ENCODE data around the gene RENBP.

RENBP gene

GRCh38 chrX:153970357-153971123 lies 26.1 kb upstream of the RENBP start:
- peak; percentile 36 for DNase-seq (ENCODE audit: low spot score)

DNA sequence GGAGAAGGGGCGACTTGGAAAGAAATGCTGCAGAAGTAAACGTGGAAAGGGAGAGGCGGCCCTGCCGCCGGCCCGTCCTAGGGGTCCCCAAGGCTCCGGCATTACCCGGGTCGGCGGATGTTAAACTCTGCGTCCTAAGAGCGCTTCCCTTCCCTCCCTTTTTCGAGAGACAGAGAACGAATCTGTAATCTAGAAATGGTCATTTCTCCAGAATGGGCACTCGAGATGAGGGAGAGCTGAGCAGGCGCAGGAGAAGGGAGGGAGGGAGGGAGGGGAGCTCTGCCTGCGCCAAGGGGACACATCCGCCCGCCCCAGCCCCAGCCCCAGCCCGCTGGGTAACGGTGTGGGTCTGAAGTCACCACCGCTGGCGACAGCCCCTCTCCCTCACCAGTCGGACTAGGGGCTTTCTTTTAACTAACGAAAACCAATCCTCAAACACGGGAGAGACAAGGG lies 25.5 kb upstream of the RENBP start:
- no peak for DNase-seq (ENCODE audit: low spot score)

- no peak for DNase-seq (ENCODE audit: low spot score)
These were observed 24.9 kb upstream of the RENBP start for GRCh38 chrX:153969125-153969903.

DNA sequence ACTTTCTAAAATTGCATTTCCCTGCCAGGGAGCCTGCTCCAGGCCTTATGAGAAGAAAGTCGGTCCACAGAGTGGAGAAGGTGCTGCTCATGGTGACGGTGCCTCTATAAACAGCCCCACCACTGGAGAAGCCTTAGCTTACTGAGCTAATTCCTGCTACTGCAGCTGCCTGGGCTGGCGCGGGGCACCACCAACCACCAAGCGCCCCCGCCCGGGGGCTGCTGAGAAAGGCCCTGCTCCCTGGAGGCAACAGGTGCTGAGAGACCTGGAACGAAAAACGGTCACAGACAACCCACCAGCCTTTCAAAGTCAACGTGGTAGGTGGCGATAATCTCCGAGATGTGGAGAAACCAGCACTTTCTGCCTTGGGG lies 24.3 kb upstream of the RENBP start:
- no peak for DNase-seq (ENCODE audit: low spot score)

- DNase-seq (ENCODE audit: low spot score) = no peak
These were observed 23.8 kb upstream of the RENBP start for GRCh38 chrX:153968255-153968654.

DNA sequence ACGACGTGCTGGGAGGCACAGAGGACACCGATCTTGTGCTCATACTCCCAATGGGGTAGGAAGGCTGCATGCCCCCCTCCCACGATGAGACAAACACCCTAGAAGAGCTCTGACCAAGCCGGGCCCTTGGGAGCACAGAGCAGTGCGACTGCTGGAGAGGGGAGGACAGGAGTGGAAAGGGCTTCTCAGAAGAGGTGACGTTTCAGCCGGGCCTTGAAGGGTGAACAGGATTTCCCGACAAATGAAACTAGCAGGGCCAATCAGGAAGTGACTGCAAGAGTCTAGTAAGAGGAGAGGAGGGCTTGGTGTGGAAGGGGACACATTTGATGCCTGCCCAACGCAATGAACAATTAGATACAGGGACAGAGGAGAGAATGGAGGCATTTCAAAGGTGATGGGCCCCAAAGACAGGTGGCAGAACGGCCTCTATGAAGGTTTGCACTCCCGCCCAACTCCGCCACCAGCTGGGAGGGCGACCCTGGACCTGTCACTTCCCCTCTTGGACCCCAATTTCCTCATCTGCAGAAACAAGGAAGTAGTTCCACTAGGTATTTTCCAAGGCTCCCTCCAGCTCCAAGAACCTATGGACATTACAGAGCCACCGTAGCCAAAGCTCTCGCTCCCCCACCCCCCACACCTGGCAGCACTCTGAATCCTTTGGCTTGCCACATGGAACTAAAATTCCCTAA lies 23.2 kb upstream of the RENBP start:
- no peak for DNase-seq (ENCODE audit: low spot score)

GRCh38 chrX:153966841-153967535 lies 22.5 kb upstream of the RENBP start:
- no peak for DNase-seq (ENCODE audit: low spot score)

DNA sequence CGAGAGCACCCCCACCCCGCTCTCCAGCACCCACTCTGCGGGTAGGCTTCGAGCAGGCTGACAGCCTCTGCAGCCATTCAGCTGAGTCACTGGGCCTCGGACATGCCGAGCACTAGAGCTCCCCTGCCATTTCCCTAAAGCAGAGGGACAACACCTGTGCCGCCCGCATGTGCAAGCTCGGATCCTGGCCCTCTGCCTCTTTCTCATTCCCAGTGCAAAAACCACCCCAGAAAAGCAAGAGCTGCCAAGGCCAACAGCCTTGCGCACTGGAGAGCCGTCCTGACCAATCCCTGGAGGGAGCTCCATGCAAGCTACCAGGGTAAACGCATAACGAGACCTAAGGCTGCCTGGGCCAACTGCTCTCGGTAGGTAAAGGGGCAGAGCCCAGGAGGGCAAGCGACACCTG lies 21.8 kb upstream of the RENBP start:
- DNase-seq (ENCODE audit: low spot score) = no peak

GRCh38 chrX:153965406-153965805 lies 21.0 kb upstream of the RENBP start:
- no peak for DNase-seq (ENCODE audit: low spot score)

GRCh38 chrX:153964105-153964504 lies 19.7 kb upstream of the RENBP start:
- no peak for DNase-seq (ENCODE audit: low spot score)

- DNase-seq (ENCODE audit: low spot score) = no peak
These were observed 19.1 kb upstream of the RENBP start for GRCh38 chrX:153963546-153963945.

DNA sequence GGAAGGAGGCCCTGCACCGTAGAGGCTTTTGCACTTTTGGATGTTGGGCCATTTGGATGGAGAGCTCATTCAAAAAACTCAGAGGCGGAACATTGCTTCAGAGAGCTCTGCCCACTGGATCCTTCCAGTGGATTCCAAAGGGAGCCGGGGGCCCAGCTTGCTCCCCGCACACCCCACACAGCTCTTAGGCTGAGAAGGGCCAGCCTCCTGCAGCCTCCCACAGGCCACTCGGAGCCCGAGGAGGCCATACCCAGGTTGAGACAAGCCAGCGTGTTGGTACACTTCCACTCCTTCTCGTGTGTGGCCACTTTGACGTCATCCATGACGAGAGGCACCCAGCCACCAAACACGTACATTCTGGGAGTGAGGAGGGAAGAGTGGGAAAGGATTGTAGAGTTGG lies 16.8 kb upstream of the RENBP start:
- DNase-seq (ENCODE audit: low spot score) = no peak

DNA sequence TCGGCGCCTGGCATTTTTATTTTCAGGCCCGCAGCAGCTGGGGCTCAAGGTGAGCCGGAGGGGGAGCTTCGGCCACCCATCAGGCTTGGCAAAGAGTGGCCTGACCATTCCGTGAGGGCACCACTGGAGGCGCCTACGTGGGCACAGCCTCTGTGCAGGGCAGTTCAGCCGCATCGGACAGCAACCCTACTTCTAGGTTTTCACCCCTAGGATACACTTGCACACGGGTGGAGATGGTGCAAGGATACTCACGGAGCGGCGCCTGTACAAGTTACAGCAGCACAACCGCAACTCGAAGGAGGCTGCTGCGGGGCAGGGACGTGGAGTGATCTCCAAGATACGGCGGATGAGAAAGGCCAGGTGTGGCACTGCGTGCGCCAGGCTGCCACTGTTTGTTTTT lies 16.3 kb upstream of the RENBP start:
- no peak for DNase-seq (ENCODE audit: low spot score)

GRCh38 chrX:153960077-153960476 lies 15.6 kb upstream of the RENBP start:
- no peak for DNase-seq (ENCODE audit: low spot score)

DNA sequence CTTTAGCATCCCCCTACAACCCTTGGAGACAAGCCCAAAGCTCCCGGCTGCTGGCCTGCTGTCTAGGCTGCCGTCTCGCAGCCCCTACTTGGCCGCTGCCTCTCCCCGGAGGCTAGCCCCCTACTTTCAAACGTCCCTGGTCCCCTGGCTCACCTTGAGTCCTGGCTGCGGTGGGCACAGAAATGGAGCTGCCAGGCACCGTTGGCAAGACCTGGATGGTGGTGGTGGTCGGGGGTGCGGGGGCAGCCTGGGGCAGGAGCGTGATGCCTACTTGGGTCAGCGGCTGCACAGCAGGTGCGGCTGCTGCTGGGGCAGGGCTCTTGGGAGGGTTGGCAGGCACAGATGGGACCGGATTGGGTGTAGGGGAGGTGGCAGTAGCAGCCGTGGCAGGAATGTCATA lies 15.2 kb upstream of the RENBP start:
- no peak for DNase-seq (ENCODE audit: low spot score)

GRCh38 chrX:153958605-153959004 lies 14.2 kb upstream of the RENBP start:
- no peak for DNase-seq (ENCODE audit: low spot score)

DNA sequence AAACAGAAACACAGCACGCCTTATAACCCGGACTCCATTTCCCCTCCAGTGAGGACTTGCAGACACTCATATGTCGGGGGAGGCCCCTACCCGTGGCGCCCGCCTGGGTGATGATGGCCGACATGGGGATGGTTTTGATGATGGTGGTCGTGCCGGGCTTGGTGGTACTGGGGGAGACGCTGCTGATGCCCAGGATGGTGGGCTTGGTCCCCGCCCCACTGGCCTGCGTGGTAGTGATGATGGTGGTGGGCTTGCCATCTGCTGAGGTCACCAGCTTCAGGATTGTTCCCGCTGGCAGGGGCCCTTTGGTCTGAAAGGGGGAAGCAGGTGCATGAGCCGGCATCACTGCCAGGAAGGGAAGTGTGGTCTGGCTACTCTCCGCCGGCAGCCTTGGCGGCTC lies 12.8 kb upstream of the RENBP start:
- no peak for DNase-seq (ENCODE audit: low spot score)

- no peak for DNase-seq (ENCODE audit: low spot score)
These were observed 11.8 kb upstream of the RENBP start for GRCh38 chrX:153956044-153956907.

DNA sequence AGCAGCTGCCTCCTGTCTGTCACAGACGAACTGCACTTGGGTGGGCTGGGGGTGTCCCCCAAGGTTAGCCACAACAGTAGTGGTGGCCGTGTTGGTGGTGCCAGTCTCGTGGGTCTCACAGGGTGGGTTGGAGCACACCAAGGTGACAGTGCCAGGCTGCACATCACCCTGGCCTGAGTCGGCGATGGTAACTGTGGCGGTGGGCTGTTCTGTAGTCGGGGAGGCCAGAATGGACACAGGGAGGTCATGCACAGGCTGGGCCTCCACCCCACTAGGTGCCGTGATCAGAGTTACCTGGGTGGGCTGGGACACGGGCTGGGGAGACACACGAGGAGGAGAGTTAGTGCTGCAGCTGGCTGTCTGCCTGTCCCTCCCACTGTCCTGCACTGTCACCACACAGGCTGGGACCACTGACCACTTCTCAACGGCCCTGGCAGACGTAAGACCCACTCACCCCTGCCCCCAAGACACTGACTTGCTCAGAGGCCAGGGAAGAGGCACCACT lies 10.8 kb upstream of the RENBP start:
- no peak for DNase-seq (ENCODE audit: low spot score)

DNA sequence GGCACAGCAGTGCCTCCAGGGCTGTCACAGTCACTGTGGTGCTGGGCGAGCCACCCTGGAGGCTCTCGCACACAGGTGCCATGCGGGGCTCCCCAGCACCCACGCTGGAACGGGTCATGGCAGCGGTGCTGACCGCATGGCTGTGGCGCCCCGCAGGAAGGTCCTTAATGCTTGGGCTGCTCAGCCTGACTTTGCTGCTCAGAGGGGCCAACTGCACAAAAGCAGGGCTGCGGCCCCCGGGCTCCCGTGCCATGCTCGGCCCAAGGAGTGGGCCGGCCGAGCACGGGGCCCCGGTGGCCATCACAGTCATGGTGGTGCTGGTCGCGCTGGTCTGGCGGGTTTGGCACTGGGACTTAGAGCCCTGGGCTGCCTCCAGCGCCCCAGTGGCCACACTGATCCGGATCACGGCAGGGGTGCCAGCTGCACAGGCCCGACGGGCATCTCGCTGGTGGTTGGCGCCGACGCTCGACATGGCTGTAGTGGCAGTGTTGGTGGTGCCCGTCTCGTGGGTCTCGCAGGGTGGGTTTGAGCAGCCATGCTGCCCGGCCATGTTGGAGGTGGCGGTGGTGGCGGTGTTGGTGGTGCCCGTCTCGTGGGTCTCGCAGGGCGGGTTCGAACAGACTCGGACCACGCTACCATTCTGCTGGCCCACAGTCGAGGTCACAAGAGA lies 10.2 kb upstream of the RENBP start:
- no peak for DNase-seq (ENCODE audit: low spot score)
